HepG2 (cell line): ENCODE results near the gene ESYT1. TPM values are rescaled to one million over a fixed set of nuclear protein-coding genes. Genes with fewer than 3 reads are reported as not detected.

Experiments
- ATAC-seq: fragments of 200-7000 bp; cut with Tn5 transposase; 3 replicates; pipeline ENCODE4 v1.9.1; 2020; ENCODE audit warnings: mild to moderate bottlenecking, moderate library complexity
- BruUV-seq: library from RNA; stranded (reverse); fragments of 400-500 nt; replicated peaks from 2 replicates; lab custom pipeline; 2021; lab: Mats Ljungman, UMichigan
- CTCF ChIA-PET: fragments of 300-600 bp; formaldehyde crosslinking; extraction: SDS; loops from one replicate; lab custom pipeline; 2021; ENCODE audit warnings: low total read pairs, inconsistent platforms, low intra/inter-chr PET ratio; lab: Yijun Ruan, JAX
- POLR2A ChIA-PET: fragments of 350-600 bp; sonication (Branson Sonifier 250); formaldehyde crosslinking; loops from one replicate; lab custom pipeline; 2020; ENCODE audit warnings: antibody characterized with exemption, inconsistent platforms; lab: Yijun Ruan, JAX
- DNase-seq: peaks from one replicate; pipeline ENCODE4 v3.0.0-alpha.2; 2015; ENCODE audit warnings: low spot score
- FAIRE-seq: peaks from 3 replicates; lab custom pipeline; 2011; peaks lifted over from hg19 to GRCh38; lab: Jason Lieb, UNC
- H2AFZ ChIP-seq: one replicate; pipeline ENCODE4 v1.6.1; 2011; ENCODE audit warnings: low read length, inconsistent platforms
- H3K27ac ChIP-seq: fragments of 300-600 bp; 3 replicates; pipeline ENCODE4 v1.8.0; 2011; ENCODE audit warnings: mixed run types, mild to moderate bottlenecking, mixed read lengths, low read length, inconsistent platforms; ENCODE audit not compliant: insufficient read depth; ENCODE audit errors: extremely low read length
- H3K27me3 ChIP-seq, 2 experiments: fragments of 200-600 bp in 1 of 2; 2 replicates in 1 of 2; 3 replicates in 1 of 2; pipeline versions ENCODE4 v1.6.0 to v1.8.0; 2011; ENCODE audit warnings: low read length in 2 of 2, mild to moderate bottlenecking in 2 of 2, moderate library complexity in 2 of 2, inconsistent platforms in 1 of 2; ENCODE audit not compliant: insufficient read depth in 2 of 2, control insufficient read depth in 1 of 2
- H3K36me3 ChIP-seq, 2 experiments: fragments of 200-600 bp in 1 of 2; replicated peaks in 1 of 2; 2 replicates in 1 of 2; 3 replicates in 1 of 2; pipeline versions ENCODE4 v1.5.1 to v1.8.0; 2011; ENCODE audit warnings: low read length in 2 of 2, inconsistent platforms in 1 of 2; ENCODE audit not compliant: insufficient read depth in 2 of 2, control insufficient read depth in 1 of 2
- H3K4me1 ChIP-seq: 2 replicates; pipeline ENCODE4 v1.5.1; 2012; ENCODE audit warnings: low read length, inconsistent platforms; ENCODE audit not compliant: insufficient read depth
- H3K4me2 ChIP-seq: 2 replicates; pipeline ENCODE4 v1.6.0; 2011; ENCODE audit warnings: low read depth, low read length, inconsistent platforms
- H3K4me3 ChIP-seq, 3 experiments: fragments of 200-600 bp in 1 of 3; sonication (generic), shearing (Covaris generic) in 1 of 3; replicated peaks in 1 of 3; 2 replicates each; pipeline ENCODE4 v1.5.1; 2011 to 2016; ENCODE audit warnings: low read length in 3 of 3, inconsistent platforms in 2 of 3, low read depth in 2 of 3, mild to moderate bottlenecking in 2 of 3, control low read depth in 1 of 3, mixed read lengths in 1 of 3; ENCODE audit not compliant: insufficient read depth in 1 of 3
- H3K79me2 ChIP-seq: one replicate; pipeline ENCODE4 v1.6.1; 2011; ENCODE audit warnings: low read length, inconsistent platforms; ENCODE audit not compliant: insufficient read depth
- H3K9ac ChIP-seq: 2 replicates; pipeline ENCODE4 v1.6.0; 2011; ENCODE audit warnings: mild to moderate bottlenecking, low read depth, low read length, inconsistent platforms; ENCODE audit not compliant: insufficient read depth
- H3K9me3 ChIP-seq: 2 replicates; pipeline ENCODE4 v1.5.1; 2012; ENCODE audit warnings: mild to moderate bottlenecking, low read length
- H4K20me1 ChIP-seq: 2 replicates; pipeline ENCODE4 v1.6.0; 2011; ENCODE audit warnings: inconsistent platforms, mild to moderate bottlenecking, low read length, moderate library complexity; ENCODE audit not compliant: insufficient read depth
- CHD4 ChIP-seq: fragments of 200-600 bp; sonication (generic); IDR thresholded peaks from 2 replicates; pipeline ENCODE4 v1.7.0; 2017; ENCODE audit warnings: mild to moderate bottlenecking, low read length, borderline replicate concordance
- FOXJ3 ChIP-seq: sonication (generic); formaldehyde crosslinking; IDR thresholded peaks from 2 replicates; pipeline ENCODE4 v1.4.0; 2020; ENCODE audit warnings: missing genetic modification reagents, mild to moderate bottlenecking, borderline replicate concordance
- POLR2A ChIP-seq, 2 experiments: IDR thresholded peaks; 2 replicates each; pipeline ENCODE4 v1.6.1; 2011; ENCODE audit warnings: low read depth in 2 of 2, low read length in 2 of 2, mild to moderate bottlenecking in 1 of 2, moderate library complexity in 1 of 2; ENCODE audit not compliant: insufficient read depth in 1 of 2
- SIN3A ChIP-seq: IDR thresholded peaks from 2 replicates; pipeline ENCODE4 v1.6.1; 2011; ENCODE audit warnings: low read depth, mild to moderate bottlenecking, control low read depth, low read length, borderline replicate concordance
- SMC3 ChIP-seq: IDR thresholded peaks from 2 replicates; pipeline ENCODE4 v1.6.1; 2011; ENCODE audit warnings: low read length, improper control_type of control experiment
- ZC3H4 ChIP-seq: sonication (generic); formaldehyde crosslinking; IDR thresholded peaks from 2 replicates; pipeline ENCODE4 v1.4.0; 2020; ENCODE audit warnings: missing genetic modification reagents, borderline replicate concordance
- ZNF430 ChIP-seq: sonication (generic); formaldehyde crosslinking; IDR thresholded peaks from 2 replicates; pipeline ENCODE4 v1.9.0; 2021; ENCODE audit warnings: mild to moderate bottlenecking, missing genetic modification reagents
- ZNF572 ChIP-seq: sonication (generic); formaldehyde crosslinking; IDR thresholded peaks from 2 replicates; pipeline ENCODE4 v1.5.1; 2020; ENCODE audit warnings: mild to moderate bottlenecking, missing genetic modification reagents
- ZNF775 ChIP-seq: sonication (generic); formaldehyde crosslinking; IDR thresholded peaks from 2 replicates; pipeline ENCODE4 v1.4.0; 2020; ENCODE audit warnings: missing genetic modification reagents, mild to moderate bottlenecking, moderate library complexity, borderline replicate concordance
- WGBS: methylation state at CpG from one replicate; pipeline ENCODE4 v1.1.6; 2017; ENCODE audit warnings: low lambda C conversion rate; 5-methylcytosine and 5-hydroxymethylcytosine counted together
- in situ Hi-C: cut with HindIII; loops from 2 replicates; pipeline ENCODE4 v1.10.0; 2017; ENCODE audit warnings: low pct_unique_long_range_greater_than_20kb; ENCODE audit not compliant: extremely low pct_ligation_motif_present
- intact Hi-C: fragments of 100-400 bp; cut with micrococcal nuclease; formaldehyde crosslinking; loops from one replicate; pipeline ENCODE4 v1.10.0; 2022; ENCODE audit not compliant: unreplicated experiment
- polyA plus RNA-seq, 8 experiments: library from polyadenylated mRNA; depleted of rRNA in 3 of 8; stranded (reverse) in 7 of 8; unstranded in 1 of 8; fragments of >200 nt; fragmentation: Illumina TruSeq in 4 of 8; extraction: Trizol in 4 of 8; gene quantifications; 2 replicates each; pipeline versions ENCODE4 v1.2.1 to v1.2.3, GENCODE V29; 2011 to 2016; ENCODE audit warnings: low read depth in 4 of 8, missing spikeins in 1 of 8, mixed read lengths in 1 of 8; ENCODE audit not compliant: insufficient read depth in 1 of 8
- total RNA-seq, 5 experiments: library from RNA; depleted of rRNA; stranded (reverse); fragments of >200 nt; fragmentation: Illumina TruSeq; extraction: Trizol; gene quantifications; 2 replicates each; pipeline ENCODE4 v1.2.3, GENCODE V29; 2016; ENCODE audit warnings: low read depth in 1 of 5
- TF ChIP-seq, protein P1 (sequence below): sonication (generic); formaldehyde crosslinking; IDR thresholded peaks from 2 replicates; pipeline ENCODE4 v1.4.0; 2020; ENCODE audit warnings: mild to moderate bottlenecking, missing genetic modification reagents
- TF ChIP-seq, protein P2 (sequence below): sonication (generic); formaldehyde crosslinking; IDR thresholded peaks from 2 replicates; pipeline ENCODE4 v1.9.0; 2021; ENCODE audit warnings: mild to moderate bottlenecking, missing genetic modification reagents

ESYT1 gene
- total and polyA plus RNA-seq, 2 of the 13 experiments (the other 11 are each of a cell fraction or from before 2014, with no cell fraction given), result 66.9 to 71.0 TPM

DNA sequence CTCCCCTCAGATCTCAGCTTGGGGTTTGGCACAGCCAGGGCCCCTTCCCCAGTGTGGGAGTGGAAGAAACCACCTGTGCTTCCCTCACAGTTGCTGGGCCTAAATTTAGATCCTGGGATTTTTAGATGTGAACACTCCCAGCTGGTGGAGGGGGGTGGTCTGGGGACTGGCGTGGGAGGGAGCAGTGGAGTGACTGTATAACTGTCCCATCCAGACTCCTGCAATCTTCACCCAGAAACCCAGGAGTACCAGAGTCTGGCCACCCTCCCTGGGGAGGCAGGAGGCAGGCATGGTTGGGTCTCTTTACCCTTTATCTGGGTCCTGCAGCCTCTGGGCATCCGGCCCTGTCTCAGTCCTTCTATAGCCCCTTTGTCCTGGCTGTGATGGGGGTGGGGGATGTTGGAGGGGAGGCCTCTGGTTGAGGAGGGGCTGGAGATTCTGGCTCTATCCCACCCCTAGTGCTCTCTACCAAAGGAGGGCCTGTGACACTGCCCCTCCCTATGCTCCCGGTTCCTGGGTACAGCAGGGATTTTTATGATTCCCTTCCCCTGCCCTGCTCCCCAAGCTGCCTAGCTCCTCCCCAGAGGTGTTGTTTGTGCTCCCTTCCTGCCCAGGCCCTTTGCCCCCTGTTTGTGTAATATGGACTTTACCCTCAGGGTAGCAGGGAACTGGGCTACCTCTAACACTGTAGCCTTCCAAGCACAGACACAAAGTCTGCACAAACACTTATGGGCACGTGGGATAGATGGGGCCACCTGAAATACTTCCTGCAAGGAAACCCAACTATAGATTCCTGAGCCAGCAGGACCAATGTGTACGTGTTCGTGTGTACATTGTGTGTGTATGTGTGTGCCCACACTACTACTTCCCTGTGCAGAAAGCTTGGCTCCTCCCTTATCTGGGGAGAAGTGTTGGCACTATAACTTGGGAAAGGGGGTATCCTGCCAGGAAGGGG, 46.4 kb upstream of the ESYT1 start (continued):
- TF ChIP-seq ZC3H4 (CRISPR knock-in tag), result peak; percentile 97
- TF ChIP-seq, all 625 proteins: peak for 390

DNA sequence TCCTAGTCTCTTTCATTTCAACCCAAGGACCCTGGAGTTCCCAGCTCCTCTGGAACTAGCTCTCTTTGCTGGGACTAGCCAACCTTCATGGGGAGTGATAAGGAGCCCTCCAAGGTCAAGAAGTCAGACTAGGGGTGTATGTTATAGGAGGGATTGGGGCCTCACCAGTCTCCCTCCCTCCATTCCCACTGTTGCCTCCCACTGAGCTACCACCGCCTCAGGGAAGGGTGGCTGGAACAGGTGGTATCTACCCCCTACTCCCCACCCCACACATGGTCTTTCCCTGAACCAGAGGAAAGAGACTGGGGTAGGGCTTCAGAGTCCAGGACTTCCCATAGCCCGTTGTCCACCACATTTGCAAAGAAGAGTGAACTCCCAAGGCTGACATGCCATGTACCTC, 45.7 kb upstream of the ESYT1 start:
- Histone ChIP-seq H3K4me3 (peak overlapping the region; percentile 44 to 96 (median 91)), H3K4me1 (peaks cover 62% of the 10 kb centered on the region), H3K79me2 (peaks cover 38% of the 10 kb centered on the region), H3K9me3 (no peaks in the 10 kb centered on the region), H4K20me1 (peaks cover 14% of the 10 kb centered on the region), H3K9ac (peak overlapping the region; percentile 96), H2AFZ (no peak overlapping the region), H3K4me2 (peak overlapping the region; percentile 98), H3K27me3 (no peaks in the 10 kb centered on the region; a peak in 1 of 5 replicates), H3K27ac (peak overlapping the region; percentile 99), H3K36me3 (peaks cover 21 to 39% of the 10 kb centered on the region in 2 experiments)
- 21% methylated on average over 2 of the region's 2 CpGs for WGBS
- DNase-seq (no peak), ATAC-seq (no peak), FAIRE-seq (peak; percentile 56)
- ChIA-PET CTCF (no interaction called here), POLR2A (interaction anchor here (0.7 to 10.2 kb wide), 24 partner anchors 9 to 554 kb away, joined by 3 to 279 read pairs (median 8); partner anchors contain the start of genes ANKRD52, COQ10A, DNAJC14 and ESYT1)
- BruUV-seq, result no TSS peak
- intact Hi-C loops (no loop called here), in situ Hi-C loops (no loop called here)
- TF ChIP-seq ZNF430, result peak; percentile 6; the same call in 1 of the 2 replicates
- no peak for TF ChIP-seq ZNF572 (CRISPR knock-in tag)
- TF ChIP-seq FOXJ3 (CRISPR knock-in tag), result no peak
- TF ChIP-seq, protein P1, sequence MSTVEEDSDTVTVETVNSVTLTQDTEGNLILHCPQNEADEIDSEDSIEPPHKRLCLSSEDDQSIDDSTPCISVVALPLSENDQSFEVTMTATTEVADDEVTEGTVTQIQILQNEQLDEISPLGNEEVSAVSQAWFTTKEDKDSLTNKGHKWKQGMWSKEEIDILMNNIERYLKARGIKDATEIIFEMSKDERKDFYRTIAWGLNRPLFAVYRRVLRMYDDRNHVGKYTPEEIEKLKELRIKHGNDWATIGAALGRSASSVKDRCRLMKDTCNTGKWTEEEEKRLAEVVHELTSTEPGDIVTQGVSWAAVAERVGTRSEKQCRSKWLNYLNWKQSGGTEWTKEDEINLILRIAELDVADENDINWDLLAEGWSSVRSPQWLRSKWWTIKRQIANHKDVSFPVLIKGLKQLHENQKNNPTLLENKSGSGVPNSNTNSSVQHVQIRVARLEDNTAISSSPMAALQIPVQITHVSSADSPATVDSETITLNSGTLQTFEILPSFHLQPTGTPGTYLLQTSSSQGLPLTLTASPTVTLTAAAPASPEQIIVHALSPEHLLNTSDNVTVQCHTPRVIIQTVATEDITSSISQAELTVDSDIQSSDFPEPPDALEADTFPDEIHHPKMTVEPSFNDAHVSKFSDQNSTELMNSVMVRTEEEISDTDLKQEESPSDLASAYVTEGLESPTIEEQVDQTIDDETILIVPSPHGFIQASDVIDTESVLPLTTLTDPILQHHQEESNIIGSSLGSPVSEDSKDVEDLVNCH (CRISPR knock-in tag), result no peak
- no peak for TF ChIP-seq POLR2A (IDR thresholded peaks at IDR 0.05; ENCODE audit: insufficient read depth in 1 of 2, low read depth in 2 of 2, low read length in 2 of 2)
- TF ChIP-seq, protein P2, sequence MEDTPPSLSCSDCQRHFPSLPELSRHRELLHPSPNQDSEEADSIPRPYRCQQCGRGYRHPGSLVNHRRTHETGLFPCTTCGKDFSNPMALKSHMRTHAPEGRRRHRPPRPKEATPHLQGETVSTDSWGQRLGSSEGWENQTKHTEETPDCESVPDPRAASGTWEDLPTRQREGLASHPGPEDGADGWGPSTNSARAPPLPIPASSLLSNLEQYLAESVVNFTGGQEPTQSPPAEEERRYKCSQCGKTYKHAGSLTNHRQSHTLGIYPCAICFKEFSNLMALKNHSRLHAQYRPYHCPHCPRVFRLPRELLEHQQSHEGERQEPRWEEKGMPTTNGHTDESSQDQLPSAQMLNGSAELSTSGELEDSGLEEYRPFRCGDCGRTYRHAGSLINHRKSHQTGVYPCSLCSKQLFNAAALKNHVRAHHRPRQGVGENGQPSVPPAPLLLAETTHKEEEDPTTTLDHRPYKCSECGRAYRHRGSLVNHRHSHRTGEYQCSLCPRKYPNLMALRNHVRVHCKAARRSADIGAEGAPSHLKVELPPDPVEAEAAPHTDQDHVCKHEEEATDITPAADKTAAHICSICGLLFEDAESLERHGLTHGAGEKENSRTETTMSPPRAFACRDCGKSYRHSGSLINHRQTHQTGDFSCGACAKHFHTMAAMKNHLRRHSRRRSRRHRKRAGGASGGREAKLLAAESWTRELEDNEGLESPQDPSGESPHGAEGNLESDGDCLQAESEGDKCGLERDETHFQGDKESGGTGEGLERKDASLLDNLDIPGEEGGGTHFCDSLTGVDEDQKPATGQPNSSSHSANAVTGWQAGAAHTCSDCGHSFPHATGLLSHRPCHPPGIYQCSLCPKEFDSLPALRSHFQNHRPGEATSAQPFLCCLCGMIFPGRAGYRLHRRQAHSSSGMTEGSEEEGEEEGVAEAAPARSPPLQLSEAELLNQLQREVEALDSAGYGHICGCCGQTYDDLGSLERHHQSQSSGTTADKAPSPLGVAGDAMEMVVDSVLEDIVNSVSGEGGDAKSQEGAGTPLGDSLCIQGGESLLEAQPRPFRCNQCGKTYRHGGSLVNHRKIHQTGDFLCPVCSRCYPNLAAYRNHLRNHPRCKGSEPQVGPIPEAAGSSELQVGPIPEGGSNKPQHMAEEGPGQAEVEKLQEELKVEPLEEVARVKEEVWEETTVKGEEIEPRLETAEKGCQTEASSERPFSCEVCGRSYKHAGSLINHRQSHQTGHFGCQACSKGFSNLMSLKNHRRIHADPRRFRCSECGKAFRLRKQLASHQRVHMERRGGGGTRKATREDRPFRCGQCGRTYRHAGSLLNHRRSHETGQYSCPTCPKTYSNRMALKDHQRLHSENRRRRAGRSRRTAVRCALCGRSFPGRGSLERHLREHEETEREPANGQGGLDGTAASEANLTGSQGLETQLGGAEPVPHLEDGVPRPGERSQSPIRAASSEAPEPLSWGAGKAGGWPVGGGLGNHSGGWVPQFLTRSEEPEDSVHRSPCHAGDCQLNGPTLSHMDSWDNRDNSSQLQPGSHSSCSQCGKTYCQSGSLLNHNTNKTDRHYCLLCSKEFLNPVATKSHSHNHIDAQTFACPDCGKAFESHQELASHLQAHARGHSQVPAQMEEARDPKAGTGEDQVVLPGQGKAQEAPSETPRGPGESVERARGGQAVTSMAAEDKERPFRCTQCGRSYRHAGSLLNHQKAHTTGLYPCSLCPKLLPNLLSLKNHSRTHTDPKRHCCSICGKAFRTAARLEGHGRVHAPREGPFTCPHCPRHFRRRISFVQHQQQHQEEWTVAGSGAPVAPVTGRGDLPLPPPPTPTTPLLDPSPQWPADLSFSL, result no peak
- TF ChIP-seq ZNF775 (CRISPR knock-in tag), result no peak
- no peak for TF ChIP-seq SMC3
- no peak for TF ChIP-seq SIN3A
- 0 out of 2 replicates have a peak, but pooled peaks have one; percentile 7 for TF ChIP-seq CHD4
